CD4-positive, alpha-beta T cell (primary cell): ENCODE measurements around the gene ANKRD37. TPM values are rescaled to one million over a fixed set of nuclear protein-coding genes. Genes with fewer than 3 reads are reported as not detected.

ENCODE experiments used
- ATAC-seq: fragments of 200-7000 bp; cut with Tn5 transposase; one replicate; pipeline ENCODE4 v1.10.0; 2022; ENCODE audit warnings: mild to moderate bottlenecking; ENCODE audit not compliant: poor library complexity
- CTCF ChIA-PET: fragments of 350-600 bp; sonication (Branson Sonifier 250); formaldehyde crosslinking; loops from one replicate; lab custom pipeline; 2021; ENCODE audit warnings: antibody characterized with exemption, inconsistent platforms; lab: Charles Lee
- POLR2A ChIA-PET: fragments of 350-600 bp; sonication (Branson Sonifier 250); formaldehyde crosslinking; loops from one replicate; lab custom pipeline; 2021; ENCODE audit warnings: antibody characterized with exemption, inconsistent platforms; lab: Charles Lee
- DNase-seq, 14 experiments: peaks; one replicate each; pipeline ENCODE4 v3.0.0-alpha.2; 2013 to 2020; ENCODE audit warnings: mixed read lengths in 2 of 14
- H3K27ac ChIP-seq, 2 donors: one replicate each; pipeline versions ENCODE4 v1.5.1 to v1.7.0; 2013; ENCODE audit warnings: low read length in 2 of 2, low read depth in 1 of 2, mild to moderate bottlenecking in 1 of 2
- H3K27me3 ChIP-seq, 2 experiments: 1 replicate in 1 of 2; 2 replicates in 1 of 2; pipeline versions ENCODE4 v1.6.1 to v1.7.0; 2013; ENCODE audit warnings: low read length in 2 of 2, control low read depth in 1 of 2, mild to moderate bottlenecking in 1 of 2, moderate library complexity in 1 of 2; ENCODE audit not compliant: insufficient read depth in 2 of 2, control insufficient read depth in 1 of 2
- H3K36me3 ChIP-seq: one replicate; pipeline ENCODE4 v1.6.1; 2013; ENCODE audit warnings: low read length, control low read depth; ENCODE audit not compliant: insufficient read depth
- H3K4me1 ChIP-seq: one replicate; pipeline ENCODE4 v1.6.1; 2013; ENCODE audit warnings: low read length, control low read depth; ENCODE audit not compliant: insufficient read depth
- H3K4me3 ChIP-seq: one replicate; pipeline ENCODE4 v1.5.1; 2013; ENCODE audit warnings: mild to moderate bottlenecking, low read length, moderate library complexity
- H3K9me3 ChIP-seq, 2 experiments: 1 replicate in 1 of 2; 2 replicates in 1 of 2; pipeline versions ENCODE4 v1.6.1 to v1.7.0; 2013; ENCODE audit warnings: low read length in 2 of 2, mild to moderate bottlenecking in 2 of 2, control low read depth in 1 of 2, moderate library complexity in 1 of 2; ENCODE audit not compliant: control insufficient read depth in 1 of 2, insufficient read depth in 1 of 2
- H3K27ac Mint-ChIP-seq: one replicate; pipeline ENCODE4 v1.8.0; 2020; ENCODE audit warnings: mixed read lengths
- H3K27me3 Mint-ChIP-seq: one replicate; pipeline ENCODE4 v1.8.0; 2021; ENCODE audit warnings: mixed read lengths
- H3K36me3 Mint-ChIP-seq: one replicate; pipeline ENCODE4 v1.8.0; 2021; ENCODE audit warnings: low read depth, mixed read lengths
- H3K4me1 Mint-ChIP-seq: one replicate; pipeline ENCODE4 v1.8.0; 2021; ENCODE audit warnings: low read depth, mixed read lengths
- H3K4me3 Mint-ChIP-seq: one replicate; pipeline ENCODE4 v1.8.0; 2020; ENCODE audit warnings: mild to moderate bottlenecking, mixed read lengths
- H3K9me3 Mint-ChIP-seq: one replicate; pipeline ENCODE4 v1.8.0; 2020; ENCODE audit warnings: mixed read lengths
- CTCF ChIP-seq: fragments of 200-600 bp; IDR thresholded peaks from one replicate; pipeline ENCODE4 v1.8.0; 2022; ENCODE audit warnings: antibody characterized with exemption, mild to moderate bottlenecking
- intact Hi-C, 2 experiments: fragments of 100-400 bp; cut with DNase I in 1 of 2; cut with micrococcal nuclease in 1 of 2; formaldehyde crosslinking; loops; one replicate each; pipeline versions ENCODE4 v1.15.1 to v1.9.0; 2023 to 2025; cut with DNase I, micrococcal nuclease
- total RNA-seq, 174 experiments: library from RNA in 2 of 174; stranded (reverse) in 2 of 174; gene quantifications; one replicate each; pipeline ENCODE4 v1.2.3 and lab custom pipeline; 2021 to 2026

The ANKRD37 gene
- total RNA-seq, 2 experiments from 2014 or later: 10.3 to 11.6 TPM

GRCh38 chr4:185381288-185382196, 15.1 kb upstream of the ANKRD37 start:
- peaks cover 3% of the 10 kb centered on the region for H3K4me1 ChIP-seq
- H3K27me3 Mint-ChIP-seq: peaks cover 26% of the 10 kb centered on the region
- DNase-seq: no peak
- no peak for TF ChIP-seq CTCF
- H3K27ac Mint-ChIP-seq: no peak overlapping the region
- H3K9me3 Mint-ChIP-seq: peaks cover 5% of the 10 kb centered on the region
- H3K27me3 ChIP-seq: no peaks in the 10 kb centered on the region
- ChIA-PET POLR2A (no interaction called here), CTCF (no interaction called here)
- H3K9me3 ChIP-seq: no peaks in the 10 kb centered on the region
- intact Hi-C loops: no loop called here
- H3K36me3 ChIP-seq: no peaks in the 10 kb centered on the region
- no peak overlapping the region for H3K27ac ChIP-seq
- H3K36me3 Mint-ChIP-seq: no peaks in the 10 kb centered on the region
- H3K4me3 Mint-ChIP-seq: no peak overlapping the region
- H3K4me1 Mint-ChIP-seq: peaks cover 12% of the 10 kb centered on the region
- no peak overlapping the region for H3K4me3 ChIP-seq
- no peak for ATAC-seq

GRCh38 chr4:185382754-185383153, 13.9 kb upstream of the ANKRD37 start:
- Histone ChIP-seq H3K4me3 (no peak overlapping the region), H3K9me3 (no peaks in the 10 kb centered on the region), H3K36me3 (no peaks in the 10 kb centered on the region), H3K27ac (no peak overlapping the region), H3K4me1 (peaks cover 3% of the 10 kb centered on the region), H3K27me3 (no peaks in the 10 kb centered on the region)
- intact Hi-C loops: no loop called here
- Mint-ChIP-seq H3K36me3 (no peaks in the 10 kb centered on the region), H3K4me3 (no peak overlapping the region), H3K27ac (no peak overlapping the region), H3K4me1 (peaks cover 12% of the 10 kb centered on the region), H3K27me3 (peaks cover 26% of the 10 kb centered on the region), H3K9me3 (peaks cover 5% of the 10 kb centered on the region)
- CTCF ChIA-PET: no interaction called here
- no peak for ATAC-seq
- TF ChIP-seq CTCF: no peak
- POLR2A ChIA-PET: no interaction called here
- DNase-seq: no peak

GRCh38 chr4:185383451-185383850, 13.2 kb upstream of the ANKRD37 start:
- TF ChIP-seq CTCF: no peak
- peaks cover 3% of the 10 kb centered on the region for H3K4me1 ChIP-seq
- ATAC-seq: no peak
- peaks cover 26% of the 10 kb centered on the region for H3K27me3 Mint-ChIP-seq
- no peaks in the 10 kb centered on the region for H3K36me3 Mint-ChIP-seq
- no peak overlapping the region for H3K27ac Mint-ChIP-seq
- peaks cover 5% of the 10 kb centered on the region for H3K9me3 Mint-ChIP-seq
- ChIA-PET CTCF (no interaction called here), POLR2A (interaction anchor here (1.7 kb wide), 1 partner anchor 13 kb away, joined by 5 read pairs; the partner anchor contains the start of gene ANKRD37)
- H3K27me3 ChIP-seq: no peaks in the 10 kb centered on the region
- H3K36me3 ChIP-seq: no peaks in the 10 kb centered on the region
- no peak overlapping the region for H3K4me3 ChIP-seq
- no peak overlapping the region for H3K4me3 Mint-ChIP-seq
- H3K4me1 Mint-ChIP-seq: peaks cover 12% of the 10 kb centered on the region
- intact Hi-C loops: no loop called here
- DNase-seq: no peak
- no peak overlapping the region for H3K27ac ChIP-seq
- H3K9me3 ChIP-seq: no peaks in the 10 kb centered on the region
